Stimulated activated naive CD8-positive, alpha-beta T cell treated with anti-CD3 and anti-CD28 coated beads, Interleukin-15, Interleukin-2, amounts not matched to agents 100 ng/mL and 50 ng/mL, for 24 hours (primary cell): ENCODE data around the gene CALB2.

Experiments used
- H3K27ac Mint-ChIP-seq: one replicate; pipeline ENCODE4 v1.8.0; 2021; ENCODE audit warnings: mild to moderate bottlenecking, mixed read lengths
- H3K27me3 Mint-ChIP-seq: one replicate; pipeline ENCODE4 v1.8.0; 2021; ENCODE audit warnings: mixed read lengths
- H3K36me3 Mint-ChIP-seq: one replicate; pipeline ENCODE4 v1.8.0; 2021; ENCODE audit warnings: low read depth, mixed read lengths
- H3K4me1 Mint-ChIP-seq: one replicate; pipeline ENCODE4 v1.8.0; 2021; ENCODE audit warnings: low read depth, mixed read lengths
- H3K4me3 Mint-ChIP-seq: one replicate; pipeline ENCODE4 v1.8.0; 2021; ENCODE audit warnings: mild to moderate bottlenecking, mixed read lengths
- H3K9me3 Mint-ChIP-seq: one replicate; pipeline ENCODE4 v1.8.0; 2021; ENCODE audit warnings: mixed read lengths

The CALB2 gene

DNA sequence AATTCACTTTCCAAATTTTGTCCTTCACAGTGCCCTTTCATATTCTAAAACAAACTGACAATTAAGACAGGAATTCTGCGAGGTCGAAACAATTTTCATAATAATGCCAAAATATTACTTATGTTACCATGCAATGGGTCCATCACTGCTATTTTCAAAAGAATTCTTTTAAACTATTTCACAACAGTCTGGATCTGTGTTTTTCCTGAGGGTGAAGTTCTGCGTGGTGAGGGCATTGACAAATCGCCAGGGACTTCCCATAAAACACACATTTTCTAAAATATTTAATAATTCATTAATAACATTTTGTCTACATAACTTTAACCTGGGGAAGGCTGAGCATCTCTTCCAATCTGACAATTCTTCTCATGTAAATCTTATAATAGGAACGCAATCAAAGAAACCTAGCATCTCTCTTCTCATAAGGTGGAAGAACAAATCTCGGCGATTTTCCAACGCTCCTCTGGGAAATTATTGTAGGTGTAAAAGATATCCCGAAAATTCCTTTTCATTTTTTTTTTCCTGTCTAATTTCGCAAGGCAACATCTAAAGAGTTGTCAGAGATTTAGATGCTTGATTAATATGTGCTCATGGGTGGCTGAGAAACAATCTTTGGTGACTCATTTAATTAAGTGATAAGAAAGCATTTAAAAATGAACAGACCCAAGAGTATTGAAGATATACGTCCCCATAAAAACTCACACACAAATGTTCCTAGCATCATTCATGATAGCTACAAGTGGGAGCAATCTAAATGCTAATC is 41.5 kb downstream of the CALB2 start:
- Mint-ChIP-seq H3K27ac (no peak overlapping the region), H3K4me3 (no peak overlapping the region), H3K4me1 (no peaks in the 10 kb centered on the region), H3K27me3 (peaks cover 20% of the 10 kb centered on the region), H3K36me3 (no peaks in the 10 kb centered on the region), H3K9me3 (no peaks in the 10 kb centered on the region)

DNA sequence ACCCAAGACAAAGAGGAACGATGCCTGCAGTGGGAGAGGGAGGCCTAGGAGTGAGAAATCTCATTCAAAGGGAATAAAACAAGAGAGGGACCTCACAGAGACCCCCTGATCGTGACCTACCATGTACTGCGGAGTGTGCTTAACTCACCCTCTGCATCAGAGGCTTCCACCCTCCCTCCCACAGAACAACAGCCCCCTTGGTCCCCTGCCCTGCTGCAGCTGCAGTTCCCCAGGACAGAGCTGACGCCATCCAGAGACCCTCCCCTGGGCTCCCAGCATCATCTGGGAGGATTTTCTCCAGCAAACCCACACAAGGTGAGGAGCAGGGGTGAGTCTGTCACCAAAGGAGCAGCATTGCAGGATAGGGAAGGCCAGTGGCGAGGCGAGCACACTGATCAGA is 43.5 kb downstream of the CALB2 start:
- Mint-ChIP-seq H3K36me3 (no peaks in the 10 kb centered on the region), H3K4me1 (no peaks in the 10 kb centered on the region), H3K4me3 (no peak overlapping the region), H3K27ac (no peak overlapping the region), H3K9me3 (no peaks in the 10 kb centered on the region), H3K27me3 (peaks cover 23% of the 10 kb centered on the region)

DNA sequence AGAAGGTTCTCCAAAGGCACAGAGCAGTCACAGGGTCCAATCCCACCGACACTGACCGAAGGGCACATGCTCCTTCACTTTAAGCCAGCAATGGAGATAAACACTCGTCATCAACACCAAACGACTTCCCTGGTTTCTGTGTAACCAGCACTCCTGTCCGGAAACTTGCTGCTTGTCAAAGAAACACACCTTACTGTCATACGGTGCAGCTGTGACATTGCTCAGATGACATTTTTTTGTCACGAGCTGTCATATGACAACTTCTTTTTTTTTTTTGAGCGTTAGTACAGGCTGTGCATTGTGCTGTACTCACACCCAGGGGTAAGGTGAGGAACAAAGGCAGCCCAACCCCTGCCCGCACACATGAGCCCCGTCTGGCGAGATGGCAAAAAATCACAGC is 44.2 kb downstream of the CALB2 start:
- Mint-ChIP-seq H3K36me3 (no peaks in the 10 kb centered on the region), H3K27ac (no peak overlapping the region), H3K9me3 (no peaks in the 10 kb centered on the region), H3K4me1 (no peaks in the 10 kb centered on the region), H3K4me3 (no peak overlapping the region), H3K27me3 (peaks cover 21% of the 10 kb centered on the region)

DNA sequence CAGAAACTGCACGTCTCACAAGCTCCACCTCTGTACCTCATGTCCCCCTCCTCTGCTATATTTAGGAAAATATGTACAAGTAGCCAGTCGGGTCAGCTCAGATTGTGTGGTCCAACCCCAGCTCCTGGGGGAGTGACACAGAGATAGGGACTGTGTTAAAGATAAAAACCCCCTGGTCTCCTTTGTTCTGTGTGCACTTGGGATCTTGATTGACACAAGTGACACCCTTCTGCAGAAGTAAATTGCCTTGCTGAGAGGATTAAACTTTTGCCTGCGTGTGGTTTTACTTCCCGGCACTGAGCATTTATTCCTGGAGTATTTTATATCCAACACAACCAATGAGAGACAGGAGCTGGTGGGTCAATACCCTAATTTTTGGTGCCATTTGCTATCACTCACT is 45.8 kb downstream of the CALB2 start:
- Mint-ChIP-seq H3K4me3 (no peak overlapping the region), H3K36me3 (no peaks in the 10 kb centered on the region), H3K4me1 (no peaks in the 10 kb centered on the region), H3K27me3 (peaks cover 27% of the 10 kb centered on the region), H3K9me3 (no peaks in the 10 kb centered on the region), H3K27ac (no peak overlapping the region)

DNA sequence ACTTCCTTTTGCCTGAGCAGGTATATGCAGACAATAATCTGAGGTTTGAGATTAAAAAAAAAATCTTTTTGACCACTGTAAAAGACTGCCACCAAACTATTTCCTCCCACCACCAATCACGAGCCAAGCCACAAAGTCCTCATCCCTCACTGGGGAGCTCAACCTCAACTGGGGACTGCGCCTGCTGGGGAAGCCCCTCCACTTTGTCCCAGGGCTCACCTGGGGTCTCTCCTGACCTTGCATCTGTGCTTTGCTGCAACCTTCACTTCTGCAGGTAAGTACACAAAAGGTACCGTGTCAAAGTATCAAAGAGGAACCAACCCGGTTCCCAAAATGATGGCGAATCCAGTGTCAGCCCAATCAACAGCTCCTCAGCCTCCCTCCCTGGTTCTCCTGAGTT is 47.8 kb downstream of the CALB2 start:
- Mint-ChIP-seq H3K4me3 (no peak overlapping the region), H3K36me3 (no peaks in the 10 kb centered on the region), H3K27me3 (peaks cover 19% of the 10 kb centered on the region), H3K9me3 (no peaks in the 10 kb centered on the region), H3K27ac (no peak overlapping the region), H3K4me1 (no peaks in the 10 kb centered on the region)

DNA sequence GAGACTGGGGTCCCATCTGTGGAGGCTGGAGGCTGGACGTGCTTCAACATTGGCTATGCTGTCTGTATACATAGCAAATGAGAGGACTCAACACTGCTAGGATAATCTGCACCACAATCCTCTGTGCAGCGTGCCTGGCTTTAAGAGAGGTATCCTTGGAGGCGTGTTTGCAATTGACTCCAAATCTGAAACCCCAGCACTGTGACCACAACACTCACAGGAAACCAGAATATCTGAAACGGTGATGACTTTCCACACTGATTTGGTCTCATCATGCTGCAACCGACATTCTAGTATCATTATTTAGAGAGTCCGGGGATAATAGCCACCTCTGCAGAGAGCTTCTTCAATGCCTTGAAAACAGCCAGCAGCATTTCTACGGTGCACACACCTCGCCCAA is 48.2 kb downstream of the CALB2 start:
- Mint-ChIP-seq H3K27me3 (peaks cover 20% of the 10 kb centered on the region), H3K9me3 (no peaks in the 10 kb centered on the region), H3K27ac (no peak overlapping the region), H3K4me1 (no peaks in the 10 kb centered on the region), H3K36me3 (no peaks in the 10 kb centered on the region), H3K4me3 (no peak overlapping the region)

DNA sequence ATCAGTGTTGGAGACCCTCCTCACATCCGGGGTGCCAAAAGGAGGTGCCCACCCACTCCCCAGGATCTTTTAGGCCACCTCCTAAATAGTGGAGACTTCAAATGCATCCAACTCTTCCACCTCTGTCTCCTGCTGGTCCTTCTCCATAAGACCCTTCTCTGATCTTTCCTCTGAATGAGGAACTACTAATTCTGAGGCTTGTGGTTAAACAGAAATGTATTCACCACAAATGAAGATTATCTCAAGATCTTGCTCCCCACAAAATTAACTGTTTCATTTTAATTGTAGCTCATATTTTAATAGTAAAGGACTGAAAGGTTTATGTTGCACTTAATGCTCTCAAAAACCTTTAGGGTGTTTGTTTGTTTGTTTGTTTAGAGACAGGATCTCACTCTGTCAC is 49.2 kb downstream of the CALB2 start:
- no peak overlapping the region for H3K4me3 Mint-ChIP-seq
- no peak overlapping the region for H3K27ac Mint-ChIP-seq
- peaks cover 23% of the 10 kb centered on the region for H3K27me3 Mint-ChIP-seq
- H3K4me1 Mint-ChIP-seq: no peaks in the 10 kb centered on the region
- H3K9me3 Mint-ChIP-seq: no peaks in the 10 kb centered on the region
- no peaks in the 10 kb centered on the region for H3K36me3 Mint-ChIP-seq

DNA sequence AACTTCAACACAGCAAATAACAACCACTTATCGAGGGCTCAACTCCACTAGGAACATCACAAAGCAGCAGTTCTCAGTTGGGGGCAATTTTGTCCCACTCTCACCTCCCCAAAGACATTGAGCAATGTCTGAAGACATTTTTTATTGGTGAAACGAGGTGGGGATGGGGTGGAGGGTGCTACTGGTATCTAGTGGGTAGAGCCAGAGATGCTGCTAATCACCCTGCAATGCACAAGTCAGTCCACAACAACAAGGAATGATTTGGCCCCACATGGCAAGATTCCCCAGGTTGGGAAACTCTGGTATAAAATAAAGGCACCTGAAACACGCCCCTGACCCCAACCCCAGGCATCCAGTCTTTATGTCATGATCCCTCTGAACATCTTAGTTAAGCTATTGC is 50.0 kb downstream of the CALB2 start:
- H3K27ac Mint-ChIP-seq: no peak overlapping the region
- H3K9me3 Mint-ChIP-seq: no peaks in the 10 kb centered on the region
- H3K4me3 Mint-ChIP-seq: no peak overlapping the region
- H3K27me3 Mint-ChIP-seq: peaks cover 26% of the 10 kb centered on the region
- H3K4me1 Mint-ChIP-seq: no peaks in the 10 kb centered on the region
- no peaks in the 10 kb centered on the region for H3K36me3 Mint-ChIP-seq

DNA sequence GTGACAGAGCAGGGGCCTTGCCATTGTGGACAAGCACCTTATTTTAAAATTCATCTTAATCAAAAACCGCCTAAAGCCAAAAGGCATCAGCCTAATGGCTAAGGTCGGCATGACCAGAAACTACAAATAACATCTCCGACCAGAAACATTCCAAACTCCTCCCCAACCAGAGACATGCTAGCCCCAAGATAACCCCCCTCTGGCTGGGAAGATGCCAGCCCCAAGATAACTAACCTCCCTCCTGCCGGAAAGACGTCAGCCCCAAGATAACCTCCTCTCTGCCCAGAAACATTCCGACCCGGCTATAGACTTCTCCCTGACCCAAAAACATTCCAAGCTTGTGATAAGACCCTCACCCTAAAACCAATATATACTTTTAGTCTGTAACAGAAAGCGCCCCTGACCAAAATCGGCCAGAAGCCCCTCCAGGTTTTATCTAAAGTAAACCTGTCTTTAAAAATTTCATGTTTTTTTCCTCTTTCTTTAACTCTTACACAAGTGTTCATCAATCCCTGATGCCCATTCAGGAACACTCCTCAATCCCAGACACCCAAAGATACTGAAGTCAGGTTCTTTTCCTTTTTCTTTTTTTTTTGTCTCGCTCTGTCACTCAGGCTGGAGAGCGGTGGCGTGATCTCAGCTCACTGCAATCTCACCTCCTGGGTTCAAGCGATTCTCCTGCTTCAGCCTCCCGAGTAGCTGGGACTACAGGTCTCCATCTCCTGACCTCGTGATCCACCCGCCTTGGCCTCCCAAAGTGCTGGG is 50.7 kb downstream of the CALB2 start:
- H3K4me3 Mint-ChIP-seq: no peak overlapping the region
- H3K36me3 Mint-ChIP-seq: no peaks in the 10 kb centered on the region
- no peaks in the 10 kb centered on the region for H3K9me3 Mint-ChIP-seq
- no peak overlapping the region for H3K27ac Mint-ChIP-seq
- peaks cover 30% of the 10 kb centered on the region for H3K27me3 Mint-ChIP-seq
- no peaks in the 10 kb centered on the region for H3K4me1 Mint-ChIP-seq

DNA sequence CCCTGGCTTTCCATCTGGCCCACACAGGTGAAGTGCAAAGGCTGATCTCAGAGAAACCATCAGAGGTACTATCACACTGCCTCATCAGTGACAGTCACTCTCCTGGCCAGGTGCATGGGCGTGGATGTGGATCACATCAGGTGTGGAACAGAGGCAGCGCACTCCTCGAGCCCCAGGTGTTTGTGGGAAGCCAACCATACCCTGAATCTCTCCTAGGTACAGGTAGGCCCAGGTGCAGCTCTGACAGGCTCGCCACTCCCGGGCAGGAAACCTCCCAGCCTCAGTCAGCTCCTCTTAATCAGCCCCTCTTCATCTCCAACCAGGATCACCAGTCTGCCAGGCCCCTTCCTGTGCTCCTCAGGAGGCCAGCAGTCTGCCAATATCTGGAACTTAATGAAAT is 51.6 kb downstream of the CALB2 start:
- Mint-ChIP-seq H3K4me3 (no peak overlapping the region), H3K27ac (no peak overlapping the region), H3K27me3 (peaks cover 30% of the 10 kb centered on the region), H3K4me1 (no peaks in the 10 kb centered on the region), H3K36me3 (no peaks in the 10 kb centered on the region), H3K9me3 (no peaks in the 10 kb centered on the region)

DNA sequence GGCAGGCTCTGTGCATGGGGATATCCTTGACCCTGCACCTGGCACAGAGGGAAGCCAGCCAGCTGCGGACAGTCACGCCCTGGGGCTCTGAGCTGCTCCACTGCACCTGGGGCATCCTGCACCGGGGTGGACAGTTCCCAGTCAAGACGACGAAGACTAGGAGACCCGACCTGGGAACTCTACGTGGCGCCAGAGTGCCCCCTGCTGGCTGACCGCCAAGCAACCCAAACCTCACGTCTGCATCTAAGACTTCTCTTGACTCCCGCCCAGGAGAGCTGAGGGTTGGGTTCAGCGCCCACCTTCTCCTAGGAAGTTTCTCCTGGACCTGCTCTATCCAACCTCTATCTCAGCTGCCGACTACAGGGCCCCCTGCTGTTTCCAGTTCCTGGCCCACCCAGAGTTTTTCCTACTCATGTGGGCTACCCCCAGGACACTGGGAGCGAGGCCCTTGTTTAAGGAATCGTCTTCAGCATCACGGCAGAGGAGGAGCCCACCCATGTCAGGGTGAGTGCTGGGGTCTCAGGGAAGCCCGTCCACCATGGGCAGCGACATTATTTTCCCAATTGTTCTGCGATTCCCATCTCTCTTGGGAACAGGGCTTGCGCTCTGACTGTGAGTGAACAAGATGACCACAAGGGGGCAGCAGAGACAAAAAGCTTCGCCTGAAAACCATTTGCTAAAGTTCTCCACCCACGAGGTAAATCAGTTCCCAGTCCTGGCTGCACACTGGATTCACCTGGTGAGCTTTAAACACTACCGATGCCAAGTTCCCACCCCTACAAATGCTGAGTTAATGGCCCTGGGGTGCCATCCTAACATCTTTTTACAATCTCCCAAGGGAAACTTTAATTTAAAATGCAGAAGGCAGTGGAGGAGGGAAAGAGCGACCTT is 54.0 kb downstream of the CALB2 start:
- no peaks in the 10 kb centered on the region for H3K4me1 Mint-ChIP-seq
- H3K9me3 Mint-ChIP-seq: no peaks in the 10 kb centered on the region
- no peak overlapping the region for H3K4me3 Mint-ChIP-seq
- H3K27ac Mint-ChIP-seq: no peak overlapping the region
- H3K27me3 Mint-ChIP-seq: peaks cover 43% of the 10 kb centered on the region
- no peaks in the 10 kb centered on the region for H3K36me3 Mint-ChIP-seq

DNA sequence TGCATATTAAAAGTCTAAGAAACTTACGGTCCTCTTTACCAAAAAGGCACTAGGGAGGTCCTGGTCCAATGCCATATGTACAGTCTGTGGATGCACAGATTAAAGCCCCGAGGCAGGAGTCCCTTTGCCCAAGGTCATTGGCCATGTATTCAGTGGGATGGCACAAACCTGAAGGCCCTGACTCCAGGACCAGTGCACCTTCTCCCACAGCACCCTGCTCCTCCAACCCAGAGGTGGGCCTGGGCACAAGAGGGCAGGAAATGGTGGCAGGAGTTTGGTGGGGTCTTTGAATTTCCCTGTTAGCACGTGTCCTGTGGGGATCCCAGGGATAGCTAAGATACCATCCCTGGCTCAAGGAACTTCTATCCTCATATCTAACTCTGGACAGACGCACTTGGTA is 54.8 kb downstream of the CALB2 start:
- no peak overlapping the region for H3K4me3 Mint-ChIP-seq
- H3K27ac Mint-ChIP-seq: no peak overlapping the region
- no peaks in the 10 kb centered on the region for H3K4me1 Mint-ChIP-seq
- peaks cover 41% of the 10 kb centered on the region for H3K27me3 Mint-ChIP-seq
- no peaks in the 10 kb centered on the region for H3K36me3 Mint-ChIP-seq
- no peaks in the 10 kb centered on the region for H3K9me3 Mint-ChIP-seq

DNA sequence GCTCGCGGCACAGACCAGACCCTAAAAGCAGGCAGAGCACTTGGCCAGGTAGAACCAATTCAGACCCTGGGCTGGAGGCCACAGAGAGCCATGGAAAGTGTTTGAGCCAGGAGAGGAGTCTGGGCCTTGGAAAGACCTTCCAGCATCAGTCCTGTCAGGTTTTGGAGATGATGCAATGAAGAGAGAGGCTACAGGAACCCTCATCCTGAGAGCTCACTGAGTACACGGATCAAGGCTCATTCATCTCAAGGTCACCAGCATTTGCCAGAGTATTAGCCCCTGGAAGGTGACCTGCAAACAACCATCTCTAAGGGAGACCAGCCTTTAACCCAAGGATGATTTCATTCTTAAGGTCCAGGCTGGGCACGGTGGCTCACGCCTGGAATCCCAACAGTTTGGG is 55.5 kb downstream of the CALB2 start:
- H3K36me3 Mint-ChIP-seq: no peaks in the 10 kb centered on the region
- H3K27me3 Mint-ChIP-seq: peaks cover 37% of the 10 kb centered on the region
- no peaks in the 10 kb centered on the region for H3K9me3 Mint-ChIP-seq
- no peak overlapping the region for H3K4me3 Mint-ChIP-seq
- no peak overlapping the region for H3K27ac Mint-ChIP-seq
- H3K4me1 Mint-ChIP-seq: no peaks in the 10 kb centered on the region

DNA sequence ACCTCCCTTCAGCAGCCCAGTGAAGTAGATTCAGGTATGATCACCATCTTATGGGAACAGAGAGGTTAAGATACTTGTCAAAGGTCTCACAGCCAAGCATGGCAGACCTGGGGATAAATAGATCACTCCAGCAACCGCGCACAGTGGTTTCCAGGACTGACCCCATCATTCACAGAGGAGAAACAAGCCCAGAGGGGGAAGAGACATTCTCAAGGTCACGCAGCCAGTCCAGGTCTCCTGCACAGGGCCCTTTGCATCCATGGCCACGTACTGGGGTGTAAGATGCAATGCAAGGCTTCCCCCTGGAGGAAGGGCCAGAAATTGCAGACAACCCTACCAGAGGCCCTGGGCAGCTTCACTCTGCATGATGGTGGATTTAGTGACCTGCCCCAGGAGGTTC is 63.4 kb downstream of the CALB2 start:
- H3K27ac Mint-ChIP-seq: no peak overlapping the region
- H3K4me1 Mint-ChIP-seq: peaks cover 6% of the 10 kb centered on the region
- no peak overlapping the region for H3K4me3 Mint-ChIP-seq
- no peaks in the 10 kb centered on the region for H3K9me3 Mint-ChIP-seq
- H3K27me3 Mint-ChIP-seq: peaks cover 40% of the 10 kb centered on the region
- no peaks in the 10 kb centered on the region for H3K36me3 Mint-ChIP-seq

DNA sequence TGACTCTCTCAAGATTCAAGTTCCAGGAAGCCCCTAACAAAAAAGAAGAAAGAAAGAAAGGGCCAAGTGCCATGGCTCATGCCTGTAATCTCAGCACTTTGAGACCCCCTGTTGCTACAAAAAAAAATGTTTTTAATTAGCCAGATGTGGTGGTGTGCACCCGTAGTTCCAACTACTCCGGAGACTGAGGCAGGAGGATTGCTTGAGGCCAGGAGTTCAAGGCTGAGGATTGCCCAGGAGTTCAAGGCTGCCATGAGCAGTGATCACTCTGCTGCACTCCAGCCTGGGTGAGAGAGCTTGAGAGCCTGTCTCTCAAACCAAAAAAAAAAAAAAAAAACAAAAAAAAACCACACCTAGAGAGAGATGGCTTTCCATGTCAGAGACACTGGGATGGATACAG is 64.5 kb downstream of the CALB2 start:
- Mint-ChIP-seq H3K27me3 (peaks cover 42% of the 10 kb centered on the region), H3K4me1 (peaks cover 6% of the 10 kb centered on the region), H3K27ac (no peak overlapping the region), H3K9me3 (no peaks in the 10 kb centered on the region), H3K36me3 (no peaks in the 10 kb centered on the region), H3K4me3 (no peak overlapping the region)
